Measurements from ENCODE around the gene CDC42BPA. TPM values are rescaled to one million over a fixed set of nuclear protein-coding genes. Genes with fewer than 3 reads are reported as not detected.
A peak's percentile ranks its signal among the peaks of the same experiment; 100 is the strongest.

CDC42BPA gene
- polyA plus RNA-seq, 1 donor (not counting 4 experiments of a cell fraction or from before 2014, with no cell fraction given), result 9.2 TPM

DNA sequence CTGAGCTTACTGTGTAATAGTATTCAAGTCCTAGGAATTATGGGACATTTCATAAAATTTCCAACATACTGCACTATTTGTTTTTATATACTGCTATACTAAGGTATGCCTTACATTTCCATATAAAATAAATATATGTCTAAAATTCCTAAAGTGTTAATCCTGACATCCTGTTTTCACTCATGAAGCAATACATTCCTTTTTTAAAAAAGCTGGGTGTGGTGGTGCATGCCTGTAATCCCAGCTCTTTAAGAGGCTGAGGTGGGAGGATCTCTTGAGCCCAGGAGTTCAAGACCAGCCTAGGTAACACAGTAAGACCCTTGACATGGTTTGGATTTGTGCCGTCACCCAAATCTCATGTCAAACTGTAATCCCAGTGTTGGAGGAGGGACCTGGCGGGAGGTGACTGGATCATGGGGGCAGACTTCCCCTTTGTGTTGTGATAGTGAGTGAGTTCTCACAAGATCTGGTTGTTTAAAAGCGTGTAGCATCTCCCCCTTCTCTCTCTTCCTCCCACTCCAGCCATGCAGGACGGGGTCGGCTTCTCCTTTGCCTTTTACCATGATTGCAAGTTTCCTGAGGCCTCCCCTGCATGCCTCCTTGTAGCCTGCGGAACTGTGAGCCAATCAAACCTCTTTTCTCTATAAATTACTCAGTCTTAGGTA, 5.8 kb downstream of the CDC42BPA start:
- peaks cover 83% of the 10 kb centered on the region for H3K79me2 ChIP-seq (ENCODE audit: control insufficient read depth, insufficient read depth, low read length)
- peaks cover 6% of the 10 kb centered on the region for H3K4me1 ChIP-seq (ENCODE audit: control insufficient read depth, extremely low read depth, insufficient read depth, low read length)
- no peaks in the 10 kb centered on the region for H3K27me3 ChIP-seq (ENCODE audit: control insufficient read depth, extremely low read depth, insufficient read depth, low read length)
- H3K36me3 ChIP-seq (ENCODE audit: control insufficient read depth in 2 of 2, extremely low read depth in 1 of 2, insufficient read depth in 2 of 2, low read length in 2 of 2), result no peaks in the 10 kb centered on the region
- no peaks in the 10 kb centered on the region for H3K9me1 ChIP-seq (ENCODE audit: control insufficient read depth, extremely low read depth, insufficient read depth, low read length)
- no peaks in the 10 kb centered on the region for H4K20me1 ChIP-seq (ENCODE audit: control insufficient read depth, extremely low read depth, insufficient read depth, low read length)
- H2AFZ ChIP-seq (ENCODE audit: control insufficient read depth, low read length), result no peak overlapping the region
- DNase-seq (ENCODE audit: low read depth, low spot score), result no peak
- no peak overlapping the region for H3K27ac ChIP-seq (ENCODE audit: control insufficient read depth, insufficient read depth, low read length)
- TF ChIP-seq EZH2 (IDR thresholded peaks at IDR 0.05; ENCODE audit: low read length), result no peak
- TF ChIP-seq, protein P1, sequence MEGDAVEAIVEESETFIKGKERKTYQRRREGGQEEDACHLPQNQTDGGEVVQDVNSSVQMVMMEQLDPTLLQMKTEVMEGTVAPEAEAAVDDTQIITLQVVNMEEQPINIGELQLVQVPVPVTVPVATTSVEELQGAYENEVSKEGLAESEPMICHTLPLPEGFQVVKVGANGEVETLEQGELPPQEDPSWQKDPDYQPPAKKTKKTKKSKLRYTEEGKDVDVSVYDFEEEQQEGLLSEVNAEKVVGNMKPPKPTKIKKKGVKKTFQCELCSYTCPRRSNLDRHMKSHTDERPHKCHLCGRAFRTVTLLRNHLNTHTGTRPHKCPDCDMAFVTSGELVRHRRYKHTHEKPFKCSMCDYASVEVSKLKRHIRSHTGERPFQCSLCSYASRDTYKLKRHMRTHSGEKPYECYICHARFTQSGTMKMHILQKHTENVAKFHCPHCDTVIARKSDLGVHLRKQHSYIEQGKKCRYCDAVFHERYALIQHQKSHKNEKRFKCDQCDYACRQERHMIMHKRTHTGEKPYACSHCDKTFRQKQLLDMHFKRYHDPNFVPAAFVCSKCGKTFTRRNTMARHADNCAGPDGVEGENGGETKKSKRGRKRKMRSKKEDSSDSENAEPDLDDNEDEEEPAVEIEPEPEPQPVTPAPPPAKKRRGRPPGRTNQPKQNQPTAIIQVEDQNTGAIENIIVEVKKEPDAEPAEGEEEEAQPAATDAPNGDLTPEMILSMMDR (optimal IDR thresholded peaks at IDR 0.05 in 1 of 3, IDR thresholded peaks at IDR 0.05 in 1 of 3, conservative IDR thresholded peaks at IDR 0.05 in 1 of 3; ENCODE audit: extremely low read depth in 1 of 3, insufficient read depth in 2 of 3, low read length in 3 of 3), result no peak
- dilution Hi-C loops (cut with MboI; ENCODE audit: extremely low pct_ligation_motif_present, low sequenced_read_pairs), result no loop called here
- peak overlapping the region; percentile 24 for H3K4me2 ChIP-seq (ENCODE audit: control insufficient read depth, extremely low read depth, insufficient read depth, low read depth, low read length)
- H3K9me3 ChIP-seq (ENCODE audit: control insufficient read depth, low read depth, low read length), result no peaks in the 10 kb centered on the region
- no peak overlapping the region for H3K9ac ChIP-seq (ENCODE audit: control insufficient read depth, extremely low read depth, insufficient read depth, low read length)
- no peak overlapping the region for H3K4me3 ChIP-seq (ENCODE audit: control insufficient read depth in 2 of 3, extremely low read depth in 1 of 3, insufficient read depth in 2 of 3, low read depth in 1 of 3, low read length in 3 of 3)
- no peak for FAIRE-seq

DNA sequence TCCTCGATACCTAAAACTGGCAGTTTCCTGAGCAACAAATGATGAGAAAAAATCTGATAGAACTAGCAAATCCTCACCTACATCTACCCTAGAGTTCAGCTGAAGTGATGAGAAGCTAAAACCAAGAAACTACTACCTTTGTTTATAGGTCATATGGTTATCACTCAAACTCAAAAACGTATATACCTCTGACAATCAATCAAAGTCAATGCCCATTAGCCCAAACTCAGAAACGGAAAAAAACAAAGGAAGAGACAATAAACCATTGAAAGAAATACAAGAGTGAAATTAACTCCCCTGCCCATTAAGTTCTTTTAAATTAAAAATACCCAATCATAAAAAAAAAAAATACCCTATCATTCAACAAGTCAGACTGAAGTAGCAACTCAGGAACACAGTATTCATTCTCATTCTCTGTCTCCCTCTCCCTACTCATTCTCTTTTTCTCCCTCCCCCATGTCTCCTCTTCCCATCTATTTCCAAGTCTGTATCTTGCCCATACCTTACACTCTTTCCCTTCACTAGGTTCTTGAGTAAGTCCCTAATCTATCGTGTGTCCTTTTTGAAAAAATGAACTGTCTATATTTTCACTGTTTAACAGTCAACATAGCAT, 6.8 kb downstream of the CDC42BPA start:
- TF ChIP-seq EZH2 (IDR thresholded peaks at IDR 0.05; ENCODE audit: low read length), result no peak
- TF ChIP-seq, protein P1 (optimal IDR thresholded peaks at IDR 0.05 in 1 of 3, IDR thresholded peaks at IDR 0.05 in 1 of 3, conservative IDR thresholded peaks at IDR 0.05 in 1 of 3; ENCODE audit: extremely low read depth in 1 of 3, insufficient read depth in 2 of 3, low read length in 3 of 3), result no peak
- no peaks in the 10 kb centered on the region for H3K36me3 ChIP-seq (ENCODE audit: control insufficient read depth in 2 of 2, extremely low read depth in 1 of 2, insufficient read depth in 2 of 2, low read length in 2 of 2)
- H3K9me1 ChIP-seq (ENCODE audit: control insufficient read depth, extremely low read depth, insufficient read depth, low read length), result no peaks in the 10 kb centered on the region
- H3K4me1 ChIP-seq (ENCODE audit: control insufficient read depth, extremely low read depth, insufficient read depth, low read length), result peaks cover 6% of the 10 kb centered on the region
- no peaks in the 10 kb centered on the region for H3K9me3 ChIP-seq (ENCODE audit: control insufficient read depth, low read depth, low read length)
- no peak overlapping the region for H3K4me2 ChIP-seq (ENCODE audit: control insufficient read depth, extremely low read depth, insufficient read depth, low read depth, low read length)
- H3K4me3 ChIP-seq (ENCODE audit: control insufficient read depth in 2 of 3, extremely low read depth in 1 of 3, insufficient read depth in 2 of 3, low read depth in 1 of 3, low read length in 3 of 3), result no peak overlapping the region
- H3K9ac ChIP-seq (ENCODE audit: control insufficient read depth, extremely low read depth, insufficient read depth, low read length), result no peak overlapping the region
- peaks cover 79% of the 10 kb centered on the region for H3K79me2 ChIP-seq (ENCODE audit: control insufficient read depth, insufficient read depth, low read length)
- no peak for DNase-seq (ENCODE audit: low read depth, low spot score)
- H4K20me1 ChIP-seq (ENCODE audit: control insufficient read depth, extremely low read depth, insufficient read depth, low read length), result no peaks in the 10 kb centered on the region
- dilution Hi-C loops (cut with MboI; ENCODE audit: extremely low pct_ligation_motif_present, low sequenced_read_pairs), result no loop called here
- no peak overlapping the region for H3K27ac ChIP-seq (ENCODE audit: control insufficient read depth, insufficient read depth, low read length)
- FAIRE-seq, result no peak
- H2AFZ ChIP-seq (ENCODE audit: control insufficient read depth, low read length), result no peak overlapping the region
- H3K27me3 ChIP-seq (ENCODE audit: control insufficient read depth, extremely low read depth, insufficient read depth, low read length), result no peaks in the 10 kb centered on the region
